CD4-positive, alpha-beta T cell treated with Interleukin-12 subunit alpha and Interleukin-12 subunit beta, for 1 hour (primary cell): Measurements from ENCODE around the gene TGFBR3.

Source experiments
- DNase-seq: peaks from one replicate; pipeline ENCODE4 v3.0.0-alpha.2; 2020

The TGFBR3 gene

GRCh38 chr1:91885716-91886506 lies at the start of gene TGFBR3:
Gene TGFBR3 (minus strand): TSS chr1:91886151. CDS start chr1:91861531, 24,620 bp downstream.
- peak; percentile 84 for DNase-seq

GRCh38 chr1:91929250-91929649 lies 43.3 kb upstream of the TGFBR3 start:
- DNase-seq = no peak

- no peak for DNase-seq
These were observed 42.1 kb upstream of the TGFBR3 start for GRCh38 chr1:91928026-91928425.

- no peak for DNase-seq
These were observed 39.9 kb upstream of the TGFBR3 start for GRCh38 chr1:91925644-91926435.

- no peak for DNase-seq
These were observed 38.2 kb upstream of the TGFBR3 start for GRCh38 chr1:91924146-91924545.

GRCh38 chr1:91919962-91920361 lies 34.0 kb upstream of the TGFBR3 start:
- DNase-seq = no peak

- no peak for DNase-seq
These were observed 31.0 kb upstream of the TGFBR3 start for GRCh38 chr1:91916811-91917460.

GRCh38 chr1:91916046-91916445 lies 30.1 kb upstream of the TGFBR3 start:
- no peak for DNase-seq

GRCh38 chr1:91913018-91913417 lies 27.1 kb upstream of the TGFBR3 start:
- DNase-seq = no peak

GRCh38 chr1:91912266-91912665 lies 26.3 kb upstream of the TGFBR3 start:
- DNase-seq = no peak

- DNase-seq = no peak
These were observed 15.3 kb upstream of the TGFBR3 start for GRCh38 chr1:91901231-91901630.

- DNase-seq = no peak
These were observed 14.6 kb upstream of the TGFBR3 start for GRCh38 chr1:91900562-91900961.

GRCh38 chr1:91897016-91897415 lies 11.1 kb upstream of the TGFBR3 start:
- no peak for DNase-seq

- DNase-seq = no peak
These were observed 10.0 kb upstream of the TGFBR3 start for GRCh38 chr1:91895832-91896556.

GRCh38 chr1:91894036-91894761 lies 8.2 kb upstream of the TGFBR3 start:
- DNase-seq = no peak

GRCh38 chr1:91891969-91892368 lies 6.0 kb upstream of the TGFBR3 start:
- no peak for DNase-seq

GRCh38 chr1:91891454-91891853 lies 5.5 kb upstream of the TGFBR3 start:
- no peak for DNase-seq

GRCh38 chr1:91889717-91890459 lies 3.9 kb upstream of the TGFBR3 start:
- DNase-seq = peak; percentile 34

GRCh38 chr1:91885213-91885715 lies 687 bp downstream of the TGFBR3 start:
- peak; percentile 35 for DNase-seq

GRCh38 chr1:91884459-91885212 lies 1.3 kb downstream of the TGFBR3 start:
- peak; percentile 34 for DNase-seq
